ENCODE results near the gene MATN1. TPM values are rescaled to one million over a fixed set of nuclear protein-coding genes. Genes with fewer than 3 reads are reported as not detected.

Gene MATN1
- total RNA-seq, 1 experiment from 2014 or later, result 0.24 TPM

DNA sequence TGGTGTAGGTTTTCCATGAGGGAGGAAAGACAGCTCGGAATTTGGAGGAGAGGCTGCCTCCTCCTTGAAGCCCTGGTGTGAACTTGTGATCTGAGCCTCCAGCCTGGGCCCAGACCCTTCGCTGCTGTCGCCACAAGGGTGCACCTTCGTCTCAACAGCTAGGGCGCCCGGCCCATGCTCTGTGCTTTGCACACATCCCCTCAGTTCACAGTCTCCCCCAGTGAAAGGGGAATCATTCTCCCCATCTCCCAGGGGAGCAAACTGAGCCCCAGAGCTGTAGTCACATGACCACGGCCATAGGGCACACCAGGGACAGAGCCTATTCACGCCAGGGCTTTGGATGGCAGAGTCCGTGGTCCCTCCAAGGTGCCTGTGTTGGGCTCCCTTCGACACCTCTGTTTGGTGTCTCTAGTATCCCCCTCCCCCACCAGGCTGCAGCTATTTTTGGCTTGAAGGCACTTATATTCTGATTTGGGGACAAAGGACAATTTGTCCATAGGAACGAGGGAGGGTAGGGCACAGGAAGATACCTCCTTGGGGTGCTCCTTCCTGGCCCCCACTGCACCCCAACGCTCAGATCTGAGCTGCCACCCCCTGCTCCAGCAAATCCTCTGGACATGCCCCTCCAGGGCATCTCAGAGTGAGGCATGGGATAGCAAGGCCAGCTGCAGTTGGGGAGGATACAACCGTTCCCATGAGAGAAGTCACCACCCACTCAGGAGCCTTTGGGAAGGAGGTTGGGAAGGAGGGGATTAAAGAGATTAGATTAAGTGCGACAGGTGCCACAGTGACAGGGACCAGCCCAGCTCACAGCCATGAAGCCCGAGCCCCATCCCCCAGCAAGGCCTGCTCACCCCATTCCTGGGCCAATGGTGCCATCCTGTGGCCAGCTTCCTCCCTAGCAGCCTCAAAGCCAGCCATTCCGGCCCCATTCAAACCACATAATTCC, 15.7 kb downstream of the MATN1 start:
- peaks cover 2% of the 10 kb centered on the region; the same call in 1 of the 2 replicates for H3K27me3 Mint-ChIP-seq (ENCODE audit: low read depth)
- no peak overlapping the region for H3K27ac Mint-ChIP-seq
- H3K4me1 Mint-ChIP-seq, result peaks cover 3% of the 10 kb centered on the region; the same call in 1 of the 2 replicates
- H3K9me3 Mint-ChIP-seq, result no peaks in the 10 kb centered on the region
- peak; percentile 88 for DNase-seq (ENCODE audit: low spot score)
- POLR2A ChIA-PET, result interaction anchor here (0.7 kb wide), 1 partner anchor 22 kb away, joined by 3 read pairs; no protein-coding TSS in a partner anchor
- H3K4me3 Mint-ChIP-seq, result no peak overlapping the region
- CTCF ChIA-PET, result interaction anchor here (0.6 to 2.0 kb wide), 35 partner anchors 10 to 1009 kb away, joined by 3 to 26 read pairs (median 4); no protein-coding TSS in a partner anchor
- ATAC-seq, result peak; percentile 92
- no peaks in the 10 kb centered on the region for H3K36me3 Mint-ChIP-seq
- TF ChIP-seq OVOL2 (CRISPR knock-in tag; IDR thresholded peaks at IDR 0.05; ENCODE audit: borderline replicate concordance) (no peak), GABPB1 (CRISPR knock-in tag; IDR thresholded peaks at IDR 0.05) (no peak), ELF4 (CRISPR knock-in tag; IDR thresholded peaks at IDR 0.05; ENCODE audit: low read depth) (no peak), ZNF219 (CRISPR knock-in tag; IDR thresholded peaks at IDR 0.05; ENCODE audit: borderline replicate concordance) (no peak), USF2 (CRISPR knock-in tag; IDR thresholded peaks at IDR 0.05) (no peak), MAX (CRISPR knock-in tag; IDR thresholded peaks at IDR 0.05) (0 out of 2 replicates have a peak, but pooled peaks have one; percentile 8), FOXJ3 (CRISPR knock-in tag; IDR thresholded peaks at IDR 0.05; ENCODE audit: borderline replicate concordance) (no peak), CTCF (IDR thresholded peaks at IDR 0.05) (peak; percentile 73)
- TF ChIP-seq, protein P1, sequence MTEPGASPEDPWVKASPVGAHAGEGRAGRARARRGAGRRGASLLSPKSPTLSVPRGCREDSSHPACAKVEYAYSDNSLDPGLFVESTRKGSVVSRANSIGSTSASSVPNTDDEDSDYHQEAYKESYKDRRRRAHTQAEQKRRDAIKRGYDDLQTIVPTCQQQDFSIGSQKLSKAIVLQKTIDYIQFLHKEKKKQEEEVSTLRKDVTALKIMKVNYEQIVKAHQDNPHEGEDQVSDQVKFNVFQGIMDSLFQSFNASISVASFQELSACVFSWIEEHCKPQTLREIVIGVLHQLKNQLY (CRISPR knock-in tag; IDR thresholded peaks at IDR 0.05), result no peak
- TF ChIP-seq, protein P2, sequence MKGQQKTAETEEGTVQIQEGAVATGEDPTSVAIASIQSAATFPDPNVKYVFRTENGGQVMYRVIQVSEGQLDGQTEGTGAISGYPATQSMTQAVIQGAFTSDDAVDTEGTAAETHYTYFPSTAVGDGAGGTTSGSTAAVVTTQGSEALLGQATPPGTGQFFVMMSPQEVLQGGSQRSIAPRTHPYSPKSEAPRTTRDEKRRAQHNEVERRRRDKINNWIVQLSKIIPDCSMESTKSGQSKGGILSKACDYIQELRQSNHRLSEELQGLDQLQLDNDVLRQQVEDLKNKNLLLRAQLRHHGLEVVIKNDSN (CRISPR knock-in tag; IDR thresholded peaks at IDR 0.05), result peak; percentile 39; the same call in 1 of the 2 replicates
- TF ChIP-seq, protein P3, sequence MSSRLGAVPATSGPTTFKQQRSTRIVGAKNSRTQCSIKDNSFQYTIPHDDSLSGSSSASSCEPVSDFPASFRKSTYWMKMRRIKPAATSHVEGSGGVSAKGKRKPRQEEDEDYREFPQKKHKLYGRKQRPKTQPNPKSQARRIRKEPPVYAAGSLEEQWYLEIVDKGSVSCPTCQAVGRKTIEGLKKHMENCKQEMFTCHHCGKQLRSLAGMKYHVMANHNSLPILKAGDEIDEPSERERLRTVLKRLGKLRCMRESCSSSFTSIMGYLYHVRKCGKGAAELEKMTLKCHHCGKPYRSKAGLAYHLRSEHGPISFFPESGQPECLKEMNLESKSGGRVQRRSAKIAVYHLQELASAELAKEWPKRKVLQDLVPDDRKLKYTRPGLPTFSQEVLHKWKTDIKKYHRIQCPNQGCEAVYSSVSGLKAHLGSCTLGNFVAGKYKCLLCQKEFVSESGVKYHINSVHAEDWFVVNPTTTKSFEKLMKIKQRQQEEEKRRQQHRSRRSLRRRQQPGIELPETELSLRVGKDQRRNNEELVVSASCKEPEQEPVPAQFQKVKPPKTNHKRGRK (CRISPR knock-in tag; IDR thresholded peaks at IDR 0.05; ENCODE audit: borderline replicate concordance), result no peak
- TF ChIP-seq, protein P4, sequence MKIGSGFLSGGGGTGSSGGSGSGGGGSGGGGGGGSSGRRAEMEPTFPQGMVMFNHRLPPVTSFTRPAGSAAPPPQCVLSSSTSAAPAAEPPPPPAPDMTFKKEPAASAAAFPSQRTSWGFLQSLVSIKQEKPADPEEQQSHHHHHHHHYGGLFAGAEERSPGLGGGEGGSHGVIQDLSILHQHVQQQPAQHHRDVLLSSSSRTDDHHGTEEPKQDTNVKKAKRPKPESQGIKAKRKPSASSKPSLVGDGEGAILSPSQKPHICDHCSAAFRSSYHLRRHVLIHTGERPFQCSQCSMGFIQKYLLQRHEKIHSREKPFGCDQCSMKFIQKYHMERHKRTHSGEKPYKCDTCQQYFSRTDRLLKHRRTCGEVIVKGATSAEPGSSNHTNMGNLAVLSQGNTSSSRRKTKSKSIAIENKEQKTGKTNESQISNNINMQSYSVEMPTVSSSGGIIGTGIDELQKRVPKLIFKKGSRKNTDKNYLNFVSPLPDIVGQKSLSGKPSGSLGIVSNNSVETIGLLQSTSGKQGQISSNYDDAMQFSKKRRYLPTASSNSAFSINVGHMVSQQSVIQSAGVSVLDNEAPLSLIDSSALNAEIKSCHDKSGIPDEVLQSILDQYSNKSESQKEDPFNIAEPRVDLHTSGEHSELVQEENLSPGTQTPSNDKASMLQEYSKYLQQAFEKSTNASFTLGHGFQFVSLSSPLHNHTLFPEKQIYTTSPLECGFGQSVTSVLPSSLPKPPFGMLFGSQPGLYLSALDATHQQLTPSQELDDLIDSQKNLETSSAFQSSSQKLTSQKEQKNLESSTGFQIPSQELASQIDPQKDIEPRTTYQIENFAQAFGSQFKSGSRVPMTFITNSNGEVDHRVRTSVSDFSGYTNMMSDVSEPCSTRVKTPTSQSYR (CRISPR knock-in tag; IDR thresholded peaks at IDR 0.05), result 0 out of 2 replicates have a peak, but pooled peaks have one; percentile 38

DNA sequence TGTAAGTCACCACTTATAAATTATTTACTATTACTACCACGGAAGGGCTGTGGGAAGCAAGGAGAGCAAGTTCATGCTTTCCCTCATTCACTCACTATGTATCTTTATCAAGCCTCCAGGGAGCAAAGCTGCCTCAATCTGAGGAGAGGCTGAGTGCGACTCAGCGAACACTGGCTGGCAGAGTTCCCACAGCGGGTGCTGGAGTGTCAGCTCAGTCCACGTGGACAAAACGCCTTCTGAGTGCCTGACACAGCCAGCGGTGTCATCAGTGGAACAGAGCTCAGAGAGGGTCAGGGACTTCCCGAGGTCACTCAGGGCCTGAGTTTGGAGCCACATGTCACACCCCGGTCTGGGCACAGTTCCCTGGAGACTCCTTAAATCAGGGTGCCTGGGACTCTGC, 16.9 kb downstream of the MATN1 start:
- Mint-ChIP-seq H3K27me3 (ENCODE audit: low read depth) (peaks cover 2% of the 10 kb centered on the region; the same call in 1 of the 2 replicates), H3K27ac (no peak overlapping the region), H3K4me1 (peaks cover 3% of the 10 kb centered on the region; the same call in 1 of the 2 replicates), H3K9me3 (no peaks in the 10 kb centered on the region), H3K4me3 (no peak overlapping the region), H3K36me3 (no peaks in the 10 kb centered on the region)
- DNase-seq (ENCODE audit: low spot score) (no peak), ATAC-seq (no peak)
- CTCF ChIA-PET, result interaction anchor here (1.9 kb wide), 2 partner anchors 11 to 21 kb away, joined by 16 to 26 read pairs; no protein-coding TSS in a partner anchor
- no peak for TF ChIP-seq ATF1 (CRISPR knock-in tag; IDR thresholded peaks at IDR 0.05)
- TF ChIP-seq ELF4 (CRISPR knock-in tag; IDR thresholded peaks at IDR 0.05; ENCODE audit: low read depth), result no peak
- TF ChIP-seq OVOL2 (CRISPR knock-in tag; IDR thresholded peaks at IDR 0.05; ENCODE audit: borderline replicate concordance), result no peak
- no peak for TF ChIP-seq NFE2L1 (CRISPR knock-in tag; IDR thresholded peaks at IDR 0.05)
- POLR2A ChIA-PET, result interaction anchor here (0.6 kb wide), 1 partner anchor 1073 kb away, joined by 5 read pairs; no protein-coding TSS in a partner anchor

All from WTC11 (cell line).